Nephron (organoid): ENCODE results near the gene TET1.
A peak's percentile ranks its signal among the peaks of the same experiment; 100 is the strongest.

Experiments
- H3K27ac Mint-ChIP-seq, 3 experiments: 2 replicates each; pipeline ENCODE4 v1.8.0; 2020; ENCODE audit warnings: mixed read lengths in 3 of 3, mild to moderate bottlenecking in 2 of 3, moderate library complexity in 1 of 3
- H3K27me3 Mint-ChIP-seq: 2 replicates; pipeline ENCODE4 v1.8.0; 2021; ENCODE audit warnings: low read depth, mild to moderate bottlenecking, moderate library complexity, mixed read lengths
- H3K36me3 Mint-ChIP-seq: 2 replicates; pipeline ENCODE4 v1.8.0; 2020; ENCODE audit warnings: low read depth, mixed read lengths
- H3K4me1 Mint-ChIP-seq: 2 replicates; pipeline ENCODE4 v1.8.0; 2020; ENCODE audit warnings: mixed read lengths
- H3K4me3 Mint-ChIP-seq, 3 experiments: 2 replicates each; pipeline ENCODE4 v1.8.0; 2020; ENCODE audit warnings: mild to moderate bottlenecking in 3 of 3, mixed read lengths in 3 of 3, moderate library complexity in 2 of 3
- H3K9me3 Mint-ChIP-seq: 2 replicates; pipeline ENCODE4 v1.8.0; 2020; ENCODE audit warnings: mixed read lengths
- CTCF ChIP-seq, 3 experiments: fragments of 200-600 bp; sonication (generic); IDR thresholded peaks; one replicate each; pipeline ENCODE4 v1.5.0; 2021; ENCODE audit warnings: antibody characterized with exemption in 3 of 3; ENCODE audit not compliant: unreplicated experiment in 3 of 3

Gene TET1

GRCh38 chr10:68599771-68600040 is 39.6 kb downstream of the TET1 start:
- Mint-ChIP-seq H3K4me1 (peaks cover 61% of the 10 kb centered on the region), H3K36me3 (peaks cover 21% of the 10 kb centered on the region), H3K4me3 (peak overlapping the region; percentile 87 to 93 (median 88)), H3K27me3 (no peaks in the 10 kb centered on the region), H3K27ac (peak overlapping the region; percentile 98 to 99 (median 99)), H3K9me3 (no peaks in the 10 kb centered on the region)
- no peak for TF ChIP-seq CTCF (IDR thresholded peaks at IDR 0.05; ENCODE audit: unreplicated experiment in 3 of 3)

GRCh38 chr10:68600041-68600778 is 40.1 kb downstream of the TET1 start:
- peaks cover 66% of the 10 kb centered on the region for H3K4me1 Mint-ChIP-seq
- peaks cover 26% of the 10 kb centered on the region for H3K36me3 Mint-ChIP-seq
- no peaks in the 10 kb centered on the region for H3K9me3 Mint-ChIP-seq
- no peaks in the 10 kb centered on the region for H3K27me3 Mint-ChIP-seq
- H3K27ac Mint-ChIP-seq, result peak overlapping the region; percentile 98 to 99 (median 99)
- no peak for TF ChIP-seq CTCF (IDR thresholded peaks at IDR 0.05; ENCODE audit: unreplicated experiment in 3 of 3)
- peak overlapping the region; percentile 87 to 93 (median 88) for H3K4me3 Mint-ChIP-seq

- Mint-ChIP-seq H3K36me3 (peaks cover 30% of the 10 kb centered on the region), H3K4me1 (peaks cover 66% of the 10 kb centered on the region), H3K27me3 (no peaks in the 10 kb centered on the region), H3K9me3 (no peaks in the 10 kb centered on the region), H3K27ac (peak overlapping the region; percentile 98 to 99 (median 99)), H3K4me3 (peak overlapping the region; percentile 87 to 93 (median 88))
- no peak for TF ChIP-seq CTCF (IDR thresholded peaks at IDR 0.05; ENCODE audit: unreplicated experiment in 3 of 3)
These were observed 41.5 kb downstream of the TET1 start for GRCh38 chr10:68601501-68602265.

- Mint-ChIP-seq H3K27ac (peak overlapping the region; percentile 58 to 99 (median 99)), H3K36me3 (peaks cover 30% of the 10 kb centered on the region), H3K27me3 (no peaks in the 10 kb centered on the region), H3K4me3 (peak overlapping the region; percentile 67 to 80 (median 74)), H3K9me3 (no peaks in the 10 kb centered on the region), H3K4me1 (peaks cover 66% of the 10 kb centered on the region)
- no peak for TF ChIP-seq CTCF (IDR thresholded peaks at IDR 0.05; ENCODE audit: unreplicated experiment in 3 of 3)
These were observed 42.3 kb downstream of the TET1 start for GRCh38 chr10:68602434-68602833.

- peaks cover 32% of the 10 kb centered on the region for H3K36me3 Mint-ChIP-seq
- H3K4me3 Mint-ChIP-seq, result no peak overlapping the region
- H3K9me3 Mint-ChIP-seq, result no peaks in the 10 kb centered on the region
- peaks cover 54% of the 10 kb centered on the region for H3K4me1 Mint-ChIP-seq
- no peaks in the 10 kb centered on the region for H3K27me3 Mint-ChIP-seq
- no peak for TF ChIP-seq CTCF (IDR thresholded peaks at IDR 0.05; ENCODE audit: unreplicated experiment in 3 of 3)
- H3K27ac Mint-ChIP-seq, result no peak overlapping the region
These were observed 43.6 kb downstream of the TET1 start for GRCh38 chr10:68603766-68604165.
